K562 (cell line): Measurements from ENCODE around the gene SAXO2. TPM values are rescaled to one million over a fixed set of nuclear protein-coding genes. Genes with fewer than 3 reads are reported as not detected.

Source experiments
- BMI1 ChIP-seq: fragments of 150-350 bp; IDR thresholded peaks from 2 replicates; pipeline ENCODE4 v1.6.1; 2014; ENCODE audit warnings: low read length
- BRD4 ChIP-seq: fragments of 200-600 bp; sonication (generic); IDR thresholded peaks from 2 replicates; pipeline ENCODE4 v1.6.1; 2017; ENCODE audit warnings: inconsistent platforms
- EGR1 ChIP-seq: fragments of 450-650 bp; conservative IDR thresholded peaks from 2 replicates; pipeline ENCODE4 v1.6.1; 2017; ENCODE audit warnings: mild to moderate bottlenecking
- ETV1 ChIP-seq: fragments of 450-650 bp; conservative IDR thresholded peaks from 2 replicates; pipeline ENCODE4 v1.6.1; 2016; ENCODE audit warnings: missing genetic modification characterization, control low read depth, low read depth, missing compliant biosample characterization
- FOXP1 ChIP-seq: sonication (generic); formaldehyde crosslinking; IDR thresholded peaks from 2 replicates; pipeline ENCODE4 v1.8.0; 2022; ENCODE audit warnings: mild to moderate bottlenecking, missing genetic modification reagents
- GABPA ChIP-seq: fragments of 200-800 bp; sonication (Bioruptor generic); conservative IDR thresholded peaks from 2 replicates; pipeline ENCODE4 v1.6.1; 2016; ENCODE audit warnings: low read depth, missing genetic modification characterization, missing compliant biosample characterization
- KLF1 ChIP-seq: fragments of 450-650 bp; IDR thresholded peaks from 2 replicates; pipeline ENCODE4 v1.6.1; 2016; ENCODE audit warnings: missing genetic modification characterization, missing compliant biosample characterization
- MNT ChIP-seq, 2 experiments: fragments of 450-650 bp; conservative IDR thresholded peaks; 2 replicates each; pipeline ENCODE4 v1.6.1; 2017; ENCODE audit warnings: mild to moderate bottlenecking in 2 of 2, moderate library complexity in 2 of 2
- NONO ChIP-seq, 2 experiments: fragments of 200-400 bp in 1 of 2; fragments of 450-650 bp in 1 of 2; formaldehyde crosslinking in 1 of 2; IDR thresholded peaks; 2 replicates each; pipeline ENCODE4 v1.6.1; 2017; ENCODE audit warnings: low read depth in 2 of 2, mild to moderate bottlenecking in 2 of 2, moderate library complexity in 2 of 2, low read length in 1 of 2
- POLR2A ChIP-seq: fragments of 450-650 bp; conservative IDR thresholded peaks from 2 replicates; pipeline ENCODE4 v1.6.1; 2016
- PTRF ChIP-seq: fragments of 450-650 bp; IDR thresholded peaks from 2 replicates; pipeline ENCODE4 v1.6.1; 2016; ENCODE audit warnings: mild to moderate bottlenecking, missing genetic modification characterization, missing compliant biosample characterization
- ZBTB7A ChIP-seq: IDR thresholded peaks from 2 replicates; pipeline ENCODE4 v1.6.1; 2011; ENCODE audit warnings: low read depth, mild to moderate bottlenecking, low read length, moderate library complexity, borderline replicate concordance; ENCODE audit not compliant: control insufficient read depth
- ZNF75A ChIP-seq: fragments of 450-650 bp; formaldehyde crosslinking; IDR thresholded peaks from 2 replicates; pipeline ENCODE4 v1.4.0; 2020; ENCODE audit warnings: mild to moderate bottlenecking
- polyA plus RNA-seq, 8 experiments: library from polyadenylated mRNA; depleted of rRNA in 4 of 8; stranded (reverse) in 5 of 8; unstranded in 3 of 8; fragments of >200 nt; fragmentation: Nextera tagmentation in 2 of 8; fragmentation: Illumina TruSeq in 1 of 8; extraction: Ambion mirVana in 2 of 8; extraction: Trizol in 1 of 8; gene quantifications; 2 replicates each; pipeline versions ENCODE4 v1.2.1 to v1.2.3, GENCODE V29; 2011 to 2014; ENCODE audit warnings: inconsistent platforms in 1 of 8, missing spikeins in 1 of 8
- total RNA-seq, 7 experiments: library from RNA; depleted of rRNA in 6 of 7; stranded (reverse); fragments of >200 nt in 6 of 7; fragmentation: Illumina TruSeq in 2 of 7; extraction: Trizol in 2 of 7; gene quantifications; 2 replicates each; pipeline versions ENCODE4 v1.2.1 to v1.2.3, GENCODE V29; 2011 to 2021; ENCODE audit warnings: low replicate concordance in 1 of 7
- TF ChIP-seq, protein P1 (sequence below), 3 experiments: fragments of 200-800 bp in 1 of 3; fragments of 250-450 bp in 1 of 3; fragments of 450-650 bp in 1 of 3; sonication (Bioruptor Pico) in 1 of 3; sonication (Bioruptor generic) in 1 of 3; formaldehyde crosslinking in 1 of 3; IDR thresholded peaks; 2 replicates each; pipeline versions ENCODE4 v1.6.1 to v1.8.0; 2016 to 2022; ENCODE audit warnings: mild to moderate bottlenecking in 2 of 3, missing genetic modification characterization in 2 of 3, missing compliant biosample characterization in 1 of 3, moderate library complexity in 1 of 3
- TF ChIP-seq, protein P2 (sequence below): fragments of 450-650 bp; IDR thresholded peaks from 2 replicates; pipeline ENCODE4 v1.6.1; 2016; ENCODE audit warnings: borderline replicate concordance
- TF ChIP-seq, protein P3 (sequence below): fragments of 450-650 bp; IDR thresholded peaks from 2 replicates; pipeline ENCODE4 v1.6.1; 2016
- TF ChIP-seq, protein P4 (sequence below), 2 experiments: IDR thresholded peaks; 2 replicates each; pipeline ENCODE4 v1.6.1; 2011; ENCODE audit warnings: borderline replicate concordance in 1 of 2, control low read depth in 1 of 2, low read depth in 1 of 2, low read length in 1 of 2, mild to moderate bottlenecking in 1 of 2, mixed read lengths in 1 of 2, moderate library complexity in 1 of 2; ENCODE audit not compliant: insufficient read depth in 1 of 2, insufficient read length in 1 of 2, poor library complexity in 1 of 2, severe bottlenecking in 1 of 2; ENCODE audit errors: extremely low read depth in 1 of 2

Gene SAXO2
- total and polyA plus RNA-seq, 9 of the 15 experiments (the other 6 are each of a cell fraction or from before 2014, with no cell fraction given): 3.1 to 14.2 (median 8.2) TPM

DNA sequence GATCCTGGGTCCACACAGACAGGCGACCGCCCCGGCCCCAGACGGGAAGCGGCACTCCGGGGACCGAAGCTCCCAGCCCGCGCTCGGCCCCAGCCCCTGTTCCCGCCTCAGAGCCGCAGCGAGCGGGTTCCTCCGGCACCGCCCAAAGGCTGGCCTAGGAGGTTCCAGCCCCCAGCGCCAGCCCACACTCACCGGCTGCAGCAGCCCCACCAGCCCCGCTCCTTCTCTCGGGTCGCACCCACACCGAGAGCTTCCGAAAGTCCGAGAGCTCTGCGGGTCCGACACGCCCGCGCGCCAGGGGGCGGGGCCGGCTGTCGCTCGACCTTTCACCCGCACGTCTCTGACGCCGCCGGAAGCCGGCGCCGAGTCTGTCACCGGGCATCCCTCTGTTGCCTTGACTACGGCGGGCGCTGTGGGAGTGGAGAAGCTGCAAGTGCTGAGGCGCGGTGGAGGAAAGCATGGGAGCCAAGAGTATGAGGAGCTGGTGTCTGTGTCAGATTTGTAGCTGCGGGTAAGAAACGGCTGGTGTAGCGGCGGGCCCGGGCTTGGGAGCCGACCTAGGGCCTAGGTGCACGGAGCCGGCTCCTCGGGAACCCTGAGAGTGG, at the start of gene SAXO2, which contains the start of gene EFL1 (continued):
- TF ChIP-seq, protein P1, sequence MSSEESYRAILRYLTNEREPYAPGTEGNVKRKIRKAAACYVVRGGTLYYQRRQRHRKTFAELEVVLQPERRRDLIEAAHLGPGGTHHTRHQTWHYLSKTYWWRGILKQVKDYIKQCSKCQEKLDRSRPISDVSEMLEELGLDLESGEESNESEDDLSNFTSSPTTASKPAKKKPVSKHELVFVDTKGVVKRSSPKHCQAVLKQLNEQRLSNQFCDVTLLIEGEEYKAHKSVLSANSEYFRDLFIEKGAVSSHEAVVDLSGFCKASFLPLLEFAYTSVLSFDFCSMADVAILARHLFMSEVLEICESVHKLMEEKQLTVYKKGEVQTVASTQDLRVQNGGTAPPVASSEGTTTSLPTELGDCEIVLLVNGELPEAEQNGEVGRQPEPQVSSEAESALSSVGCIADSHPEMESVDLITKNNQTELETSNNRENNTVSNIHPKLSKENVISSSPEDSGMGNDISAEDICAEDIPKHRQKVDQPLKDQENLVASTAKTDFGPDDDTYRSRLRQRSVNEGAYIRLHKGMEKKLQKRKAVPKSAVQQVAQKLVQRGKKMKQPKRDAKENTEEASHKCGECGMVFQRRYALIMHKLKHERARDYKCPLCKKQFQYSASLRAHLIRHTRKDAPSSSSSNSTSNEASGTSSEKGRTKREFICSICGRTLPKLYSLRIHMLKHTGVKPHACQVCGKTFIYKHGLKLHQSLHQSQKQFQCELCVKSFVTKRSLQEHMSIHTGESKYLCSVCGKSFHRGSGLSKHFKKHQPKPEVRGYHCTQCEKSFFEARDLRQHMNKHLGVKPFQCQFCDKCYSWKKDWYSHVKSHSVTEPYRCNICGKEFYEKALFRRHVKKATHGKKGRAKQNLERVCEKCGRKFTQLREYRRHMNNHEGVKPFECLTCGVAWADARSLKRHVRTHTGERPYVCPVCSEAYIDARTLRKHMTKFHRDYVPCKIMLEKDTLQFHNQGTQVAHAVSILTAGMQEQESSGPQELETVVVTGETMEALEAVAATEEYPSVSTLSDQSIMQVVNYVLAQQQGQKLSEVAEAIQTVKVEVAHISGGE (CRISPR knock-in tag; IDR thresholded peaks at IDR 0.05): peak in 1 of 3 experiments; percentile 90; a peak in 3 of 6 replicates
- no peak for TF ChIP-seq BRD4
- no peak for TF ChIP-seq FOXP1 (CRISPR knock-in tag)
- TF ChIP-seq MNT (conservative IDR thresholded peaks at IDR 0.05): peak; percentile 64 to 84
- no peak for TF ChIP-seq ZNF75A (CRISPR knock-in tag)
- TF ChIP-seq, protein P2, sequence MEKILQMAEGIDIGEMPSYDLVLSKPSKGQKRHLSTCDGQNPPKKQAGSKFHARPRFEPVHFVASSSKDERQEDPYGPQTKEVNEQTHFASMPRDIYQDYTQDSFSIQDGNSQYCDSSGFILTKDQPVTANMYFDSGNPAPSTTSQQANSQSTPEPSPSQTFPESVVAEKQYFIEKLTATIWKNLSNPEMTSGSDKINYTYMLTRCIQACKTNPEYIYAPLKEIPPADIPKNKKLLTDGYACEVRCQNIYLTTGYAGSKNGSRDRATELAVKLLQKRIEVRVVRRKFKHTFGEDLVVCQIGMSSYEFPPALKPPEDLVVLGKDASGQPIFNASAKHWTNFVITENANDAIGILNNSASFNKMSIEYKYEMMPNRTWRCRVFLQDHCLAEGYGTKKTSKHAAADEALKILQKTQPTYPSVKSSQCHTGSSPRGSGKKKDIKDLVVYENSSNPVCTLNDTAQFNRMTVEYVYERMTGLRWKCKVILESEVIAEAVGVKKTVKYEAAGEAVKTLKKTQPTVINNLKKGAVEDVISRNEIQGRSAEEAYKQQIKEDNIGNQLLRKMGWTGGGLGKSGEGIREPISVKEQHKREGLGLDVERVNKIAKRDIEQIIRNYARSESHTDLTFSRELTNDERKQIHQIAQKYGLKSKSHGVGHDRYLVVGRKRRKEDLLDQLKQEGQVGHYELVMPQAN: peak; percentile 65
- peak; percentile 80 for TF ChIP-seq BMI1
- TF ChIP-seq NONO (IDR thresholded peaks at IDR 0.05; ENCODE audit: low read depth in 2 of 2, low read length in 1 of 2): 0 out of 4 replicates have a peak, but pooled peaks of 1 of the 2 experiments have one; percentile 26
- TF ChIP-seq, protein P3, sequence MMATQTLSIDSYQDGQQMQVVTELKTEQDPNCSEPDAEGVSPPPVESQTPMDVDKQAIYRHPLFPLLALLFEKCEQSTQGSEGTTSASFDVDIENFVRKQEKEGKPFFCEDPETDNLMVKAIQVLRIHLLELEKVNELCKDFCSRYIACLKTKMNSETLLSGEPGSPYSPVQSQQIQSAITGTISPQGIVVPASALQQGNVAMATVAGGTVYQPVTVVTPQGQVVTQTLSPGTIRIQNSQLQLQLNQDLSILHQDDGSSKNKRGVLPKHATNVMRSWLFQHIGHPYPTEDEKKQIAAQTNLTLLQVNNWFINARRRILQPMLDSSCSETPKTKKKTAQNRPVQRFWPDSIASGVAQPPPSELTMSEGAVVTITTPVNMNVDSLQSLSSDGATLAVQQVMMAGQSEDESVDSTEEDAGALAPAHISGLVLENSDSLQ: peak; percentile 91
- peak; percentile 75 for TF ChIP-seq POLR2A
- TF ChIP-seq PTRF (tag): no peak
- TF ChIP-seq EGR1: peak; percentile 79
- TF ChIP-seq GABPA (tag): peak; percentile 86
- TF ChIP-seq ETV1 (tag): peak; percentile 69
- peak; percentile 51; the same call in 1 of the 2 replicates for TF ChIP-seq ZBTB7A
- TF ChIP-seq, protein P4, sequence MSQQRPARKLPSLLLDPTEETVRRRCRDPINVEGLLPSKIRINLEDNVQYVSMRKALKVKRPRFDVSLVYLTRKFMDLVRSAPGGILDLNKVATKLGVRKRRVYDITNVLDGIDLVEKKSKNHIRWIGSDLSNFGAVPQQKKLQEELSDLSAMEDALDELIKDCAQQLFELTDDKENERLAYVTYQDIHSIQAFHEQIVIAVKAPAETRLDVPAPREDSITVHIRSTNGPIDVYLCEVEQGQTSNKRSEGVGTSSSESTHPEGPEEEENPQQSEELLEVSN (IDR thresholded peaks at IDR 0.05; ENCODE audit: borderline replicate concordance in 1 of 2, extremely low read depth in 1 of 2, insufficient read depth in 1 of 2, insufficient read length in 1 of 2, low read depth in 1 of 2, low read length in 1 of 2, poor library complexity in 1 of 2, severe bottlenecking in 1 of 2): peak; percentile 56 to 86
- TF ChIP-seq KLF1 (tag): peak; percentile 17; the same call in 1 of the 2 replicates
